Stomach (tissue), 4 donors: ENCODE data around the gene PLEKHH1.
A peak's percentile ranks its signal among the peaks of the same experiment; 100 is the strongest.

Experiments used
- CTCF ChIP-seq, 7 experiments: fragments of 450-650 bp in 4 of 7; fragments of 200-600 bp in 3 of 7; sonication (generic) in 3 of 7; IDR thresholded peaks; one replicate each; pipeline ENCODE4 v1.5.1; 2016 to 2019; ENCODE audit warnings: antibody characterized with exemption in 7 of 7, control low read depth in 2 of 7, mild to moderate bottlenecking in 1 of 7
- EP300 ChIP-seq: sonication (generic); formaldehyde crosslinking; IDR thresholded peaks from one replicate; pipeline ENCODE4 v1.6.1; 2017; ENCODE audit warnings: antibody characterized with exemption
- POLR2A ChIP-seq, 4 donors: fragments of 450-650 bp; IDR thresholded peaks; one replicate each; pipeline ENCODE4 v1.6.1; 2016; ENCODE audit warnings: antibody characterized with exemption in 4 of 4, control low read depth in 2 of 4, mild to moderate bottlenecking in 1 of 4, moderate library complexity in 1 of 4

- TF ChIP-seq EP300 (no peak), CTCF (IDR thresholded peaks at IDR 0.05) (peak in 5 of 7 experiments; percentile 45 to 76 (median 50)), POLR2A (IDR thresholded peaks at IDR 0.05) (no peak)
These were observed 85.5 kb downstream of the PLEKHH1 start for GRCh38 chr14:67618617-67619063.
